Mammary epithelial cell (primary cell): ENCODE results near the gene CDH12.

ENCODE experiments used
- EZH2 ChIP-seq: IDR thresholded peaks from 2 replicates; pipeline ENCODE4 v1.6.1; 2012; ENCODE audit warnings: low read length, inconsistent platforms, borderline replicate concordance
- TF ChIP-seq, protein P1 (sequence below), 2 donors: IDR thresholded peaks in 1 of 2; conservative IDR thresholded peaks in 1 of 2; 2 replicates each; pipeline ENCODE4 v1.5.1; 2011 to 2012; ENCODE audit warnings: inconsistent platforms in 2 of 2, low read length in 2 of 2, mild to moderate bottlenecking in 2 of 2, control low read depth in 1 of 2, low read depth in 1 of 2; ENCODE audit not compliant: insufficient read depth in 1 of 2; ENCODE audit errors: extremely low read depth in 1 of 2

DNA sequence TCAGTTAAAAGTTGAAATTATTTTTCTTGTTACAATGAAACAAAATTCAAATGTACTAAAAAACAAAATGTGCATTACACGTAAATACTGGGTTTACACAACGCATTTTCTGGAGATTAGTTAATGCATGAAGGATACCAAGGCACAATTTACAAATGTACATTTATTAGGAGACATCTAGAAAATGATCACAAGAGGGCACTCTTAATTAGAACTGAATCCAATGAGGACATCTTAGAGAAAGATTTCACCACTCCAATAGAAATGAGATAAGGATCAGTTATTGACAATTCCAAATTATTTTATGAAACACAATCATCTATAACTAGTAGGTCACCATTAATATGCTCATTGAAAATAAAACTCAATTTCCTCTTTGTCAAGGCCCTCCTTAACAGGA is 36.6 kb upstream of the CDH12 start:
- TF ChIP-seq, protein P1, sequence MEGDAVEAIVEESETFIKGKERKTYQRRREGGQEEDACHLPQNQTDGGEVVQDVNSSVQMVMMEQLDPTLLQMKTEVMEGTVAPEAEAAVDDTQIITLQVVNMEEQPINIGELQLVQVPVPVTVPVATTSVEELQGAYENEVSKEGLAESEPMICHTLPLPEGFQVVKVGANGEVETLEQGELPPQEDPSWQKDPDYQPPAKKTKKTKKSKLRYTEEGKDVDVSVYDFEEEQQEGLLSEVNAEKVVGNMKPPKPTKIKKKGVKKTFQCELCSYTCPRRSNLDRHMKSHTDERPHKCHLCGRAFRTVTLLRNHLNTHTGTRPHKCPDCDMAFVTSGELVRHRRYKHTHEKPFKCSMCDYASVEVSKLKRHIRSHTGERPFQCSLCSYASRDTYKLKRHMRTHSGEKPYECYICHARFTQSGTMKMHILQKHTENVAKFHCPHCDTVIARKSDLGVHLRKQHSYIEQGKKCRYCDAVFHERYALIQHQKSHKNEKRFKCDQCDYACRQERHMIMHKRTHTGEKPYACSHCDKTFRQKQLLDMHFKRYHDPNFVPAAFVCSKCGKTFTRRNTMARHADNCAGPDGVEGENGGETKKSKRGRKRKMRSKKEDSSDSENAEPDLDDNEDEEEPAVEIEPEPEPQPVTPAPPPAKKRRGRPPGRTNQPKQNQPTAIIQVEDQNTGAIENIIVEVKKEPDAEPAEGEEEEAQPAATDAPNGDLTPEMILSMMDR (conservative IDR thresholded peaks at IDR 0.05 in 1 of 2, IDR thresholded peaks at IDR 0.05 in 1 of 2; ENCODE audit: extremely low read depth in 1 of 2, insufficient read depth in 1 of 2, low read depth in 1 of 2, low read length in 2 of 2), result peak; percentile 28 to 50
- TF ChIP-seq EZH2, result no peak
